K562 (cell line): Measurements from ENCODE around the gene CDADC1. TPM values are rescaled to one million over a fixed set of nuclear protein-coding genes. Genes with fewer than 3 reads are reported as not detected.

Experiments used
- ATAC-seq: fragments of 200-7000 bp; cut with Tn5 transposase; 3 replicates; pipeline ENCODE4 v1.9.1; 2020; ENCODE audit warnings: moderate library complexity
- BruUV-seq: library from RNA; stranded (reverse); fragments of 400-500 nt; replicated peaks from 2 replicates; lab custom pipeline; 2021; lab: Mats Ljungman, UMichigan
- CTCF ChIA-PET: fragments of 300-600 bp; formaldehyde crosslinking; extraction: SDS; loops from one replicate; lab custom pipeline; 2021; ENCODE audit warnings: low intra/inter-chr PET ratio; lab: Yijun Ruan, JAX
- POLR2A ChIA-PET: fragments of 300-600, 350-650 bp; sonication (Branson Sonifier 250); formaldehyde crosslinking; extraction: SDS; loops from one replicate; lab custom pipeline; 2021; ENCODE audit warnings: antibody characterized with exemption, inconsistent platforms; lab: Yijun Ruan, JAX
- DNase-seq, 4 experiments: peaks; one replicate each; pipeline versions ENCODE4 v3.0.0 to v3.0.0-alpha.2; 2011 to 2018; ENCODE audit warnings: low spot score in 3 of 4, mixed read lengths in 3 of 4; ENCODE audit errors: extremely low read depth in 1 of 4
- FAIRE-seq: peaks from 2 replicates; lab custom pipeline; 2011; peaks lifted over from hg19 to GRCh38; lab: Jason Lieb, UNC
- H2AFZ ChIP-seq: 2 replicates; pipeline ENCODE4 v1.6.0; 2011; ENCODE audit warnings: low read depth, low read length, control low read depth, inconsistent platforms
- H3K27ac ChIP-seq: fragments of 200-600 bp; 3 replicates; pipeline ENCODE4 v1.8.0; 2011; ENCODE audit warnings: low read depth, mild to moderate bottlenecking, control low read depth, inconsistent platforms, low read length, moderate library complexity, mixed read lengths; ENCODE audit errors: extremely low read depth
- H3K27me3 ChIP-seq, 2 experiments: fragments of 300-600 bp in 1 of 2; 2 replicates in 1 of 2; 3 replicates in 1 of 2; pipeline versions ENCODE4 v1.6.0 to v1.8.0; 2011; ENCODE audit warnings: inconsistent platforms in 2 of 2, low read length in 2 of 2, mild to moderate bottlenecking in 1 of 2, mixed read lengths in 1 of 2, moderate library complexity in 1 of 2; ENCODE audit not compliant: control insufficient read depth in 2 of 2, insufficient read depth in 2 of 2
- H3K36me3 ChIP-seq: fragments of 300-600 bp; 3 replicates; pipeline ENCODE4 v1.8.0; 2011; ENCODE audit warnings: mild to moderate bottlenecking, low read length, inconsistent platforms; ENCODE audit not compliant: control insufficient read depth, insufficient read depth
- H3K4me1 ChIP-seq, 2 experiments: fragments of 200-600 bp in 1 of 2; replicated peaks in 1 of 2; 2 replicates in 1 of 2; 3 replicates in 1 of 2; pipeline versions ENCODE4 v1.5.1 to v1.8.0; 2011; ENCODE audit warnings: inconsistent platforms in 2 of 2, low read length in 2 of 2, mild to moderate bottlenecking in 1 of 2, mixed read lengths in 1 of 2, moderate library complexity in 1 of 2; ENCODE audit not compliant: control insufficient read depth in 2 of 2, insufficient read depth in 2 of 2
- H3K4me2 ChIP-seq: 2 replicates; pipeline ENCODE4 v1.6.1; 2011; ENCODE audit warnings: low read length, control low read depth, inconsistent platforms, mixed read lengths; ENCODE audit not compliant: insufficient read depth
- H3K4me3 ChIP-seq: fragments of 200-600 bp; sonication (generic), shearing (Covaris generic); 2 replicates; pipeline ENCODE4 v1.5.1; 2016; ENCODE audit warnings: control low read depth, inconsistent platforms
- H3K79me2 ChIP-seq: fragments of 200-600 bp; 3 replicates; pipeline ENCODE4 v1.8.0; 2011; ENCODE audit warnings: low read length, inconsistent platforms; ENCODE audit not compliant: control insufficient read depth, insufficient read depth
- H3K9ac ChIP-seq, 2 experiments: 2 replicates each; pipeline versions ENCODE4 v1.6.0 to v1.6.1; 2011; ENCODE audit warnings: low read depth in 2 of 2, low read length in 2 of 2, control low read depth in 1 of 2, inconsistent platforms in 1 of 2, mild to moderate bottlenecking in 1 of 2, mixed read lengths in 1 of 2; ENCODE audit not compliant: insufficient read depth in 1 of 2
- H3K9me1 ChIP-seq: one replicate; pipeline ENCODE4 v1.6.0; 2011; ENCODE audit warnings: inconsistent platforms, mild to moderate bottlenecking, low read length, moderate library complexity; ENCODE audit not compliant: control insufficient read depth, insufficient read depth
- H3K9me3 ChIP-seq: replicated peaks from 2 replicates; pipeline ENCODE4 v1.5.1; 2011; ENCODE audit warnings: low read depth, low read length, inconsistent platforms; ENCODE audit not compliant: control insufficient read depth, insufficient read depth
- H4K20me1 ChIP-seq: replicated peaks from 2 replicates; pipeline ENCODE4 v1.6.1; 2011; ENCODE audit warnings: low read length, inconsistent platforms, mixed read lengths; ENCODE audit not compliant: control insufficient read depth, insufficient read depth
- ASH1L ChIP-seq: fragments of 450-650 bp; IDR thresholded peaks from 2 replicates; pipeline ENCODE4 v1.6.1; 2018; ENCODE audit warnings: borderline replicate concordance, mild to moderate bottlenecking, low read depth; ENCODE audit not compliant: partially characterized antibody
- CEBPB ChIP-seq: fragments of 450-650 bp; IDR thresholded peaks from 2 replicates; pipeline ENCODE4 v1.6.1; 2016; ENCODE audit warnings: missing genetic modification characterization, missing compliant biosample characterization
- ERF ChIP-seq: fragments of 450-650 bp; formaldehyde crosslinking; IDR thresholded peaks from 2 replicates; pipeline ENCODE4 v1.4.0; 2020; ENCODE audit warnings: mild to moderate bottlenecking, mixed read lengths
- NCOA6 ChIP-seq: fragments of 450-650 bp; IDR thresholded peaks from 2 replicates; pipeline ENCODE4 v1.6.1; 2017; ENCODE audit warnings: mild to moderate bottlenecking
- RBM15 ChIP-seq: fragments of 200-400 bp; formaldehyde crosslinking; IDR thresholded peaks from 2 replicates; pipeline ENCODE4 v1.6.1; 2018; ENCODE audit warnings: mild to moderate bottlenecking, low read length, moderate library complexity; ENCODE audit not compliant: insufficient read depth
- SMARCC2 ChIP-seq: fragments of 450-650 bp; IDR thresholded peaks from 2 replicates; pipeline ENCODE4 v1.6.1; 2017; ENCODE audit warnings: antibody characterized with exemption, moderate library complexity, mild to moderate bottlenecking, low read depth
- SREBF2 ChIP-seq: sonication (generic); formaldehyde crosslinking; IDR thresholded peaks from 2 replicates; pipeline ENCODE4 v1.4.0; 2020; ENCODE audit warnings: mild to moderate bottlenecking, missing genetic modification reagents
- ZNF212 ChIP-seq: fragments of 450-650 bp; formaldehyde crosslinking; IDR thresholded peaks from 2 replicates; pipeline ENCODE4 v1.4.0; 2020; ENCODE audit warnings: mild to moderate bottlenecking
- WGBS: fragments of 100-300 bp; shearing (Covaris generic); methylation state at CpG from one replicate; pipeline ENCODE4 v1.1.6; 2016; ENCODE audit warnings: low coverage, mixed read lengths; ENCODE audit not compliant: insufficient coverage; ENCODE audit errors: missing lambda C conversion rate; 5-methylcytosine and 5-hydroxymethylcytosine counted together
- in situ Hi-C: fragments of 300-500 bp; cut with MboI; formaldehyde crosslinking; loops from 4 replicates; pipeline ENCODE4 v1.15.0; 2018; ENCODE audit warnings: inconsistent platforms, mixed read lengths
- intact Hi-C: fragments of 100-400 bp; cut with micrococcal nuclease; formaldehyde crosslinking; loops from 2 replicates; pipeline ENCODE4 v1.14.2; 2022
- polyA plus RNA-seq, 8 experiments: library from polyadenylated mRNA; depleted of rRNA in 4 of 8; stranded (reverse) in 5 of 8; unstranded in 3 of 8; fragments of >200 nt; fragmentation: Nextera tagmentation in 2 of 8; fragmentation: Illumina TruSeq in 1 of 8; extraction: Ambion mirVana in 2 of 8; extraction: Trizol in 1 of 8; gene quantifications; 2 replicates each; pipeline versions ENCODE4 v1.2.1 to v1.2.3, GENCODE V29; 2011 to 2014; ENCODE audit warnings: inconsistent platforms in 1 of 8, missing spikeins in 1 of 8
- total RNA-seq, 7 experiments: library from RNA; depleted of rRNA in 6 of 7; stranded (reverse); fragments of >200 nt in 6 of 7; fragmentation: Illumina TruSeq in 2 of 7; extraction: Trizol in 2 of 7; gene quantifications; 2 replicates each; pipeline versions ENCODE4 v1.2.1 to v1.2.3, GENCODE V29; 2011 to 2021; ENCODE audit warnings: low replicate concordance in 1 of 7
- TF ChIP-seq, protein P1 (sequence below): fragments of 250-450 bp; sonication (Bioruptor Pico); IDR thresholded peaks from 2 replicates; pipeline ENCODE4 v1.5.0; 2020; ENCODE audit warnings: mild to moderate bottlenecking, borderline replicate concordance
- TF ChIP-seq, protein P2 (sequence below): fragments of 450-650 bp; IDR thresholded peaks from 2 replicates; pipeline ENCODE4 v1.6.1; 2017; ENCODE audit warnings: mild to moderate bottlenecking, moderate library complexity
- TF ChIP-seq, protein P3 (sequence below), 2 experiments: IDR thresholded peaks; 2 replicates each; pipeline ENCODE4 v1.6.1; 2012; ENCODE audit warnings: improper control_type of control experiment in 2 of 2, low read depth in 2 of 2, low read length in 2 of 2, borderline replicate concordance in 1 of 2

CDADC1 gene
- total and polyA plus RNA-seq, 9 of the 15 experiments (the other 6 are each of a cell fraction or from before 2014, with no cell fraction given), result 4.1 to 11.8 (median 6.3) TPM

DNA sequence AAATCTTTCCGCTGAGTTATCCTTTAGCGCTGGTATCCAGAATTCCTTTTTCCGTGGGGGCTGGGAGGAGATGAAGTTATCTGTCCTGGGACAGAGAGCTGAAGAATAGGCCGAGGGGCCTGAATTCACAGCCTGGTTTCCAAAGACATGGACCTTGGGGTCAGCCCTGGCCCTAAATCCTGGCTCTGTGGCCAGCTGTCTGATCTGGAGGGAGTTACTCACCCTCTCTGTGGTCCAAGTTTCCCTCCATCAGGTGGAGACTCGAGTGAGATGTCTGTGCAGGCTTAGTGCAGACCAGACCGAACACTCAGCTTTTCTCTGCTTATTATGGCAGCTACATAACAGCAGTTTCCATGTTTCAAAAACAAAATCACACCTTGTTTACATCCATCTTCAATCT, 59.6 kb downstream of the CDADC1 start (continued):
- no peak for TF ChIP-seq ASH1L
- TF ChIP-seq, protein P1, sequence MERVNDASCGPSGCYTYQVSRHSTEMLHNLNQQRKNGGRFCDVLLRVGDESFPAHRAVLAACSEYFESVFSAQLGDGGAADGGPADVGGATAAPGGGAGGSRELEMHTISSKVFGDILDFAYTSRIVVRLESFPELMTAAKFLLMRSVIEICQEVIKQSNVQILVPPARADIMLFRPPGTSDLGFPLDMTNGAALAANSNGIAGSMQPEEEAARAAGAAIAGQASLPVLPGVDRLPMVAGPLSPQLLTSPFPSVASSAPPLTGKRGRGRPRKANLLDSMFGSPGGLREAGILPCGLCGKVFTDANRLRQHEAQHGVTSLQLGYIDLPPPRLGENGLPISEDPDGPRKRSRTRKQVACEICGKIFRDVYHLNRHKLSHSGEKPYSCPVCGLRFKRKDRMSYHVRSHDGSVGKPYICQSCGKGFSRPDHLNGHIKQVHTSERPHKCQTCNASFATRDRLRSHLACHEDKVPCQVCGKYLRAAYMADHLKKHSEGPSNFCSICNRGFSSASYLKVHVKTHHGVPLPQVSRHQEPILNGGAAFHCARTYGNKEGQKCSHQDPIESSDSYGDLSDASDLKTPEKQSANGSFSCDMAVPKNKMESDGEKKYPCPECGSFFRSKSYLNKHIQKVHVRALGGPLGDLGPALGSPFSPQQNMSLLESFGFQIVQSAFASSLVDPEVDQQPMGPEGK (CRISPR knock-in tag), result no peak
- TF ChIP-seq, all 486 proteins: peak for 0

DNA sequence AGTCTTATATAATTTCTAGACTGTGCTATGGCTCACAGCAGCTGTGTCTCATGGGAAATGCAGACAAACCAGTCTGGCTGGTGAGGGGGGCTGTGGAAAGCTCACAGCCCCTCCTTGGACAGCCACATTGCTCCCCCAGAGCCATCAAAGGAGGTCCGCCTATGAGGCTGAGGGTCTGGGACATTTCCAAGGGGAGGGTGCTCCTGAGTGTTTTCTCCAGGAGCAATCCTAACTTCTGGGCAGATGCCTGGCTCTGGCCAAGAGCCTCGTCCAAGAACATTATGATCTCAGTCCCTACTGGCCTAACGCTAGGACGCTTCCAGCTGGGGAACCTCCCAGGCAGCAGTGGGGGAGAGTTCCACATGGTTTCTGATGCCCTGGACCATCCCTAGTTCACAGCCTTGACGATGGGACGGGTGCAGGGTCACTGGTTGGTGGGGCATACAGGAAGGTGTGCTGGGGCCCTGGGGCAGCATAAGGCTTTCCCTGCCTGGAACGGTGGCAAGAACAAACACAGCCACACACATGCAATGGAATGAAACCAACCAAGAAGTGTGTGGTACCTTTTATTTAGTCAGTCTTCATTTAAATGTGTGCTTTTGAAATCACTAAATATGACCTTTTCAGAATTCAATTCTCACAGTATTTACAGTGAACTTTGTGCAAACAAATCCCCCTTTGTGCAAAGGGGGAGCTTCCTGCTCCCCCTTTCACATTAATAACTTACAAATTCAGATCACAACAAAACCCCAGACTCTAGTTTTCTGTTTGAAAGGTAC, 60.6 kb downstream of the CDADC1 start:
- no peak overlapping the region for H3K4me3 ChIP-seq
- intact Hi-C loops, result no loop called here
- no peak overlapping the region for H2AFZ ChIP-seq
- H3K79me2 ChIP-seq, result no peaks in the 10 kb centered on the region
- H3K9me1 ChIP-seq, result no peaks in the 10 kb centered on the region
- H4K20me1 ChIP-seq, result no peaks in the 10 kb centered on the region
- ChIA-PET POLR2A (no interaction called here), CTCF (no interaction called here)
- no peaks in the 10 kb centered on the region for H3K27me3 ChIP-seq
- BruUV-seq, result no TSS peak
- no peak overlapping the region for H3K4me2 ChIP-seq
- DNase-seq (no peak), FAIRE-seq (no peak), ATAC-seq (no peak)
- in situ Hi-C loops, result loop anchor here (5.0 to 10.0 kb wide), 2 partner anchors 127 to 304 kb away; no protein-coding TSS in a partner anchor
- no peak overlapping the region for H3K9ac ChIP-seq
- no peak overlapping the region for H3K27ac ChIP-seq
- H3K9me3 ChIP-seq, result no peaks in the 10 kb centered on the region
- 54% methylated on average over 5 of the region's 7 CpGs for WGBS
- no peaks in the 10 kb centered on the region for H3K36me3 ChIP-seq
- peaks cover 0 to 6% of the 10 kb centered on the region in 2 experiments; a peak in 3 of 5 replicates for H3K4me1 ChIP-seq
- no peak for TF ChIP-seq SREBF2
- TF ChIP-seq, protein P2, sequence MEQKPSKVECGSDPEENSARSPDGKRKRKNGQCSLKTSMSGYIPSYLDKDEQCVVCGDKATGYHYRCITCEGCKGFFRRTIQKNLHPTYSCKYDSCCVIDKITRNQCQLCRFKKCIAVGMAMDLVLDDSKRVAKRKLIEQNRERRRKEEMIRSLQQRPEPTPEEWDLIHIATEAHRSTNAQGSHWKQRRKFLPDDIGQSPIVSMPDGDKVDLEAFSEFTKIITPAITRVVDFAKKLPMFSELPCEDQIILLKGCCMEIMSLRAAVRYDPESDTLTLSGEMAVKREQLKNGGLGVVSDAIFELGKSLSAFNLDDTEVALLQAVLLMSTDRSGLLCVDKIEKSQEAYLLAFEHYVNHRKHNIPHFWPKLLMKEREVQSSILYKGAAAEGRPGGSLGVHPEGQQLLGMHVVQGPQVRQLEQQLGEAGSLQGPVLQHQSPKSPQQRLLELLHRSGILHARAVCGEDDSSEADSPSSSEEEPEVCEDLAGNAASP, result no peak
- TF ChIP-seq, protein P3, sequence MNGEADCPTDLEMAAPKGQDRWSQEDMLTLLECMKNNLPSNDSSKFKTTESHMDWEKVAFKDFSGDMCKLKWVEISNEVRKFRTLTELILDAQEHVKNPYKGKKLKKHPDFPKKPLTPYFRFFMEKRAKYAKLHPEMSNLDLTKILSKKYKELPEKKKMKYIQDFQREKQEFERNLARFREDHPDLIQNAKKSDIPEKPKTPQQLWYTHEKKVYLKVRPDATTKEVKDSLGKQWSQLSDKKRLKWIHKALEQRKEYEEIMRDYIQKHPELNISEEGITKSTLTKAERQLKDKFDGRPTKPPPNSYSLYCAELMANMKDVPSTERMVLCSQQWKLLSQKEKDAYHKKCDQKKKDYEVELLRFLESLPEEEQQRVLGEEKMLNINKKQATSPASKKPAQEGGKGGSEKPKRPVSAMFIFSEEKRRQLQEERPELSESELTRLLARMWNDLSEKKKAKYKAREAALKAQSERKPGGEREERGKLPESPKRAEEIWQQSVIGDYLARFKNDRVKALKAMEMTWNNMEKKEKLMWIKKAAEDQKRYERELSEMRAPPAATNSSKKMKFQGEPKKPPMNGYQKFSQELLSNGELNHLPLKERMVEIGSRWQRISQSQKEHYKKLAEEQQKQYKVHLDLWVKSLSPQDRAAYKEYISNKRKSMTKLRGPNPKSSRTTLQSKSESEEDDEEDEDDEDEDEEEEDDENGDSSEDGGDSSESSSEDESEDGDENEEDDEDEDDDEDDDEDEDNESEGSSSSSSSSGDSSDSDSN (IDR thresholded peaks at IDR 0.05; ENCODE audit: borderline replicate concordance in 1 of 2, low read depth in 2 of 2, low read length in 2 of 2), result no peak
- TF ChIP-seq RBM15, result no peak
- no peak for TF ChIP-seq CEBPB (tag)
- TF ChIP-seq SMARCC2, result no peak
- TF ChIP-seq ERF (CRISPR knock-in tag), result no peak
- no peak for TF ChIP-seq NCOA6
- no peak for TF ChIP-seq ZNF212 (CRISPR knock-in tag)
